NCI-H1048 (cell line): ENCODE measurements around the gene FANK1.
A peak's percentile ranks its signal among the peaks of the same experiment; 100 is the strongest.

ENCODE experiments used
- DNase-seq: peaks from one replicate; lab custom pipeline; 2025; lab: John Stamatoyannopoulos, UW

Gene FANK1, protein sequence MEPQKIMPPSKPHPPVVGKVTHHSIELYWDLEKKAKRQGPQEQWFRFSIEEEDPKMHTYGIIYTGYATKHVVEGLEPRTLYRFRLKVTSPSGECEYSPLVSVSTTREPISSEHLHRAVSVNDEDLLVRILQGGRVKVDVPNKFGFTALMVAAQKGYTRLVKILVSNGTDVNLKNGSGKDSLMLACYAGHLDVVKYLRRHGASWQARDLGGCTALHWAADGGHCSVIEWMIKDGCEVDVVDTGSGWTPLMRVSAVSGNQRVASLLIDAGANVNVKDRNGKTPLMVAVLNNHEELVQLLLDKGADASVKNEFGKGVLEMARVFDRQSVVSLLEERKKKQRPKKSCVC

DNA sequence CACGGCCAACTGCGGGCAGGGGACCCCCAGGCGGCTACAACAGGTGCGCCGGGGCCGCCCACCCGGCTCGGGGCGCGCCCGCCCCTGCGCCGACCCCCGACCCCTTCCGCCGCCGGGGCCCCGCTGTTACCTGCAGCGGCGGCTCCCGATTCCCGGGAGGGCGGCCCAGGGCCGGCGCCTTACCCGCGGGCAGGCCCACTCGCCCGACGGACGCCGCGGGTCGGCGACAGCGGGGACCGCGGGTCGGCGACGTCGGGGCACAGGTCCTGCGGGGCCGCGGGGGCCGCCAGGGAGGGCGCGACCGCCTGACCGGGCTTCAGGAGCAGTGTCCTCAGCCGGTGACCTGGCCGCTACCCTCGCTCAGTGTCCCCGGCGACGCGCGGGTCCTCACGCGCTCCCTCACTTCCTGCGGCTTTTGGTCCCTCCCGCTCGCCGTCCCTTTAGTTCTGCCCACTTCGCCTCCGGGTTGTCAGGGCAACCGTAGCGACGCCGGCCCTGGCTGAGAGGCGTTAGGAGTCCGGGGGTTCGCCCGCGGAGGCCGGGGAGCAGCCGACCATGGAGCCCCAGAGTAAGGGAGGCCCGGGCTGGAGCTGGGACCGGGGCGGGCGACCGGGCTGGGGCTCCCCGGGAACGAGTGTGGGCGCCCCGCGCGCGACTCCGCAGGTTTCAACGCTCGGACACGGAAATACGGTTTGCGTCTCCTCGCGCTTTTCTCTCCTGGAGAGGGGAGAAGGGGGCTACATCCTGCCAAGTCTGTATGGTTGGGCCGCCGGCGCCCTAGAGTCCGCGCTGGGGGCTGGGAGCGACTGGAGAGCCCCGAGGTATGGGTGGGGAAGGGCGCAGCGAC, at the start of gene FANK1:
Gene FANK1 (plus strand): TSS at position 477 of the 847 bp plus-strand sequence. CDS start 79 bp downstream, at position 556.
- DNase-seq, result peak; percentile 31

DNA sequence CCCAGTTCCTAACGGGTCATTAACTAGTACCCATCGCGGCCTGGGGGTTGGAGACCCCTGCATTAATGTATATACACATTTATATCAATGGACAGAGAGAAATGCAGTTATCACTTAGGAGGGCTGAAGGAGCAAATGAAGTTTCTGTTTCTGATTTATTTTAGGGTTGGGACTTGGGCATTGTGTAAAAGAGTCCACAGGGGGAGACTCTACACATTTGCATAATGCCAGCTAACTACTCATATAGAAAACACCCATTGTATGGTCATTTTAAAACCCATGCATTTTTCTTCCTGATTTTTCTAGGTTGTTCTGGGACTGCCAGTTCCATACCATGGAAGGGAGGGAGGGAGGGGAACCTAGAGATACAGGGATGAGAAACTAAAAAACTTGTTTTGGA, 49.5 kb upstream of the FANK1 start:
- no peak for DNase-seq

DNA sequence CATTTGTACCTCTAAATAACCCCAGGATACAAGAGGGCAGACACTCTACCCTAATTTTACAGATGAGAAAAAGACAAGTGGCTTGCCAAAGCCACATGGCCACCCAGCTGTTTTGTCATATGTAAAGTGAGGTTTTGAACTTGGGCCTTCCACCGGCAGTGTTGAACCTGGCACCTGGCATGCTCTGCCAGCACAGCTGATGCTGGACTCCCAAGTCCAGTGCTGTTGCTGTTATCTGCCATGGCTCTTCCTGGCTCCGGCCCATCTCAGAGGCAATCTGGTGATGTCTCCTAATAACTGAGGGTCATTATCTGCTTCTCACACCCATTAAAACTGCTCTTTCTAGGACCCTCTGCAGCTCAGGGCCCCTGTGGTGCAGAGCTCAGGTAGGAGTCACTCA, 48.0 kb upstream of the FANK1 start:
- DNase-seq, result no peak

DNA sequence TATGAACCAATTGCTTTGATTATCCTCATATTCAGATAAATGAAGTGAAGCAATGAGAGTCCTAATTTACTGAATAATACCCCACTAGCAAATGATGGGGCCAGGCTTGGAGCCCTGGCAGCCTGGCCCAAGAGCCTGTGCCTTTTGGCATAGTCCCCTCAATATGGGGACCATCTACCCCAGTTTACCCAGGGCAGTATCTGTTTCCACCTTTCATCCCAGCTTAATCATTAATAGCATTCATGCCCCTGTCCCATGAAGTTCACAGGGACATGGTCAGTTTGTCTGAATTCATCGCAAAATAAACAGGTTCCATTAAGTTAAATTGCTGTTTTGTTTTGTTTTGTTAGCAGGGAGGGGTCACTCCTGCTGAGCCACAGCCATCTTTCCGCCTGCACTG, 47.5 kb upstream of the FANK1 start:
- no peak for DNase-seq

DNA sequence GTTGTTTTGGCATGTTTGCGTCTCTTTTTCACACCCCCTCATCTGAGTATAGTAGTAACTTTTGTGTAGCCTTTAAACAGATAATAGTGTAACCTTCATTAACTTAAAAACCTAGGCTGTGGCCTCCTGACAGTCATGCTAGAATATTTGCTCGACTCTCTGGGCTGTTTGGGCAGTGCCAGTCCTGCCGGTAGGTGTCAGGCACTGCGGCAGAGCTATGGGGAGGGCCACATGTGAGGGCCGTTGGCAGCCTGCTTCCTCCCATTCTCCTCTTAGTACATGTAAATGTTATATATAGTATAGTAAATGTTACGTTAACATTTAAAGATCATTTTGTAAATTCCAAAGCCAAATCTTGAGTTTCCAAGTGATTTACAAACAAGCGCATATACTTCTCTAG, 46.9 kb upstream of the FANK1 start:
- no peak for DNase-seq

DNA sequence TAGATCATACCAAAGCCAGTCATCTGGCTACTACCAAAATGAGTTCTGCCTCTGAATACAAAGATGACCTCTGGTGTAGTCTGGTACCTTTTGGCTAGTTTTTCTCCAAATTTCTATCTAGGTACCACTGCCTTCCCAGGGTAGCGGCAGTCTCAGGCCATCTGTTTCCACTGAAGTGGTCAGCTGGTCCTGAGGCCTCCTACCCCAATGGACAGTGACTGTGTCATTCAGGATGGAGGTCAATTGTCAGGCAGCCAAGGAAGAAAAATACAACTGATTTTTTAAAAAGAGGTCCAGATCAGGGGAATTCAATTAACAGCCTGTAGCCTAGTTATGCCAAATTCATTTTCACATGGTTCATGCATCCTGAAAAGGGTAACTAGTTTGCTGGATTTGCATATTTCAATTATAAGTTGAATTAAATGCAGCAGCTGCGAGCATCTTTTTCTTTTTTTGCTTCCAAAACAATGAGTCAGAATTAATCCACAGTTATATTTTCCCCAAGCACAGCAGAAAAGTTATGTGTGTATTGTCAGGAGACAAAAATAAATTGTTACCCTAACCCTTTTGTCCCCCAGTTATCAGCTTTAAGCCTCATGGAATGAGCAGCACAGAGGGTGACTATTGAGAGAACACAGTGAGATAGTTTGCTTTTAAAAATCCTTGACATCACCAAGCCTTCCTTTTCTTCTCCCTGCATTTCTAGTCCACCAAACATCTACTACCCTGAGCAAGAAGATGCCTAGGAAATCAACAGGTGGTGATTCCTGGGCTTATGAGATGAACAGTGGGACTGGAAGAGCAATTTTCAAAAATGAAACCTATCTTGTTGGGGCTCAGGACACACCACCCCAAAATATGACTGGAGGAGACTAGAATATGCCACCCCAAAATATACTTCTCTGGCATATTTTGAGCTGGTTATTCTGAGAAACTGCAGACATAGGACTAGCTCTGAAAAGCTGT, 45.3 kb upstream of the FANK1 start:
- no peak for DNase-seq

DNA sequence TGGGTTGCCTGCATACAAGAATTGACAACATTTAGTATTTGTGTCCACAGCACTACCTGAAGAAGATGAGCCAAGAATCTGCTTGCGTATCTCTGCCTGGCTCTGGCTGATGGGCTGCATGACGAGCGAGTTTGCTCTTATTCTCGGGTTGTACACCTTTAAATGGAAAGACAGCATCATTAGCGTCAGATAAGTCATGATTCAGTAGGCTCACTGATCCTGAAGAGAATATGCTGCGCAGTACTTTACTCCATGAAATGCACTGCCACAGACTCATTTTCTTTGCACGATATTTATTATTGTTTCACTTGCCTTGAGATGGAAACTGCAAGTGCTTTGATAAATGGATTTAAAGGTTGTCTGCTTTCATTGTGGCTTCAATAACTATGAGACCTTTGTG, 43.9 kb upstream of the FANK1 start:
- DNase-seq, result no peak

DNA sequence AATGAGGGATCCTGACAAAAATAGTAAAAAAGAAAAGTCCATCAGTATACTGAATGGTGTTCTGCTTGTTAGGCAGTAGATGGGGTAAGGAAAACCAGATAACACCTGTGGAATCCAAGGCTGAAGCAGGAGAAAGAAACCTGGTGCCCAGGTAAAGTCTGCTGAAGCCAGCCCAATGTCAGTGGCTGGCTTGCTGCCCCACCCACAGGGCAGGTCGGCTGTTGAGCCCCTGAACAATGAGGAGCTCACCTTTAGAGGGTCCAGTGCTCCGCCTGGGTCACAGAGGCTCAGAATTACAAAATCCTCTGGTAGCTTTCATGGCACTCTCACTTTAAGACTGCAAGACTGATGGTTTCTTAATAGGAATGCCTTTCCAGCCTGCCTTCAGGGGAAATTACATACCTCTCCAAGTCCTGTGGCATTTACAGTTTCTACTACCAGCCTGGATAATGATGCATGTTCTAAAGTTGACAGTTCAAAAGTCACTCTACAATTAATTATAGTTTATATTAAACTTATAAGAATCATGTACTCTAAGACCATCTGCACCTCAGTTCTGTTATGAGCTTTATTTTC, 39.1 kb upstream of the FANK1 start:
- no peak for DNase-seq

DNA sequence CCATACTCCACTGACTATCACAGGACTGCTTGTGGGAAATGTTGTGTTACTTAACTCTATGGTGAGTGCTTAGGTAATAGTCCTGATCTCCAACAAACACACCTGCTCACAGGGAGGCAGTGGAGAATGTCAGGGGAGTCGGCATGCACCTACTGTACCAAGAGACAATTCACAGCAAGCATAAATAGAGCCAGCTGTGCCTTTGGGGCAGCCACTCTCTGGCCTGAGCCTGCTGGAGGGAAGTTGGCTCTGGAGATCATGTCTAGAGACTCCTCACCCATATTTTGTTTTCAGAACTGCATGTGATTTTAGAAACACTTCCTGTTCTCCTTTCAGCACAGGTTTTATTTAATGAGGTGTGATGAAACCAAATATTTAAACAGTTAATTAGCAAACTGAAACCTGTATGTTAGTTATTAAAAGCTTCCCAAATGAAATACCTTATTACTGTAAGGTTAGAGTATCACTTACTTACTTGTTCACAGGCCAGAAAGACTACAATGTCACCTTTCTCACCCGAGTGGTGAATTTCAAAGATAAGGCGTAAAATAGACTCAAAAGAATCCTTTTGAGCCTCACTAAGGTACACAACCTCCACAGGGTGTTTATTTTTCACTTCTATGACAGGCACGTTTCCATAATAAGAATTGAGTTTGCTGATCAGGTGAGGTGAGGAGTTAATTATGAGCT, 37.1 kb upstream of the FANK1 start:
- no peak for DNase-seq

DNA sequence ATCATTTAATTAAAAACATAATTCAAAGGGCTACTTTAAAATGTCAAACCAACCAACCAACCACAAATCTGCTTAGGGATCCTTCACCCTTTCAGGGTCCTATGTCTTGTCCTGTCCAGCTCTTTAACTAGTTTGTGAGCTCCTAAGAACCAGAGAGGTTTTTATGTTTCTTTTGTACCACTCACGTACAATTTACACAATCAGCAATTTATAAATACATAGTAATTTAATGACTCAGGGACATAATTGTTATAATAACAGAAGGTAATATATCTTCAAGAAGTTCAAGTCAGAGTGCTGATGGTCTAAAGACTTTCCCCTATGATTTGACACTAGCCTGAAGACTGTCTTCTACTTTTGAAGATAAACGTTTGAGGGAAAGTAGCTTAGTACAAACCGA, 31.2 kb upstream of the FANK1 start:
- DNase-seq, result no peak

DNA sequence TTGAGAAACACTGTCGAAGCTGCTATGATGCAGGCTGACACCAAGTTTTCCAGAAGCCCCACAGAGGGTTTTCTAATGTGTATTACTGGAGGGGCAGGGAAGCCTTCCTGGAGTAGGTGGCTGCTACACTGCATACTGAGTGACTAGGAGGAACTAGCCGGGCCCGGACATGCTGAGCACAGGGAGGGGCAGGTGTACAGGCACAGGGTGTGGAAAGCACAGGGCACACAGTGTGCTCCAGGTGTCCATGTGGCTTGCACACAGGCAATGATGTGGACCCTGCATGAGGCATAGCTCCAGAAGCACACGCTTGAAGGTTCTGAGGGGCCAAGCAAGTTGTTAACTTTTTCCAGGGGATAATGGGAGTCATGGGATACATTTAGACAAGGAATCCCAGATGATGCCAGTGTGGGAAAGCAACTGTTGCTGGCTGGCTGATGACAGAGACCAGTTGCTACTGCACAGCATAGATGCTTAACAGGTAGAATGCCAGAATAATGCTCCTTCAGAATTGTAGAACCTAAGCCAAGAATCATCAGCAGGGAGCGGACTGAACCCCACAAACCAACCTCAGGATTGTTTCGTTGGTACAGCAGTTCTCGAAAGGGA, 29.8 kb upstream of the FANK1 start:
- DNase-seq, result no peak

DNA sequence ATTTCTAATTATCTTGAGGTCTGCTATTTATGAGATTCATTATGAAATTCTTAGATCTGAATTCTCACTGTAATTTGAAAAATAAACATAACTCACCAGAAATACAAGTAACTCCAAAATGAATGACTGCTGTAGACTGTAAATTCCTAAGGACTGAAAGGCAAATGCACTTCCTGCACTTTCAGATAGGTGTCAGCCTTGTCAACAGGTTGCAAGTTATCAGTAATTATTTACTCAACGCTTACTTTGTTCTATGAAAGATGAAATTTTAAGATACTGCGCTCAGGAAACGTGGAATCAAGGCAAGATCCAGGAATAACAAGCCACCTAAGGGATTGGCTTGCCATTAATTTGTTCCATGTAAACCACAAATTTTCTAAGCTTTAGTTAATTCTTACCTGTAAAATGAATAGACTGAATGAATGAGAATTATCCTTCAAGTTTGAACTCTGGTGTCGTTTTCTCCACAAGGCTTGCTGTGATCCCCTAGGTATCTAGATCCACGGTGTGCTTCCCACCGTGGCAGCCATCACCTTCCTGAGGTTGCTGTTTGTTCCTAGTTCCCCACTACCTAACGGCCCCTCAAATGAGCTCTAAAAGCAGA, 27.9 kb upstream of the FANK1 start:
- DNase-seq, result peak; percentile 13

DNA sequence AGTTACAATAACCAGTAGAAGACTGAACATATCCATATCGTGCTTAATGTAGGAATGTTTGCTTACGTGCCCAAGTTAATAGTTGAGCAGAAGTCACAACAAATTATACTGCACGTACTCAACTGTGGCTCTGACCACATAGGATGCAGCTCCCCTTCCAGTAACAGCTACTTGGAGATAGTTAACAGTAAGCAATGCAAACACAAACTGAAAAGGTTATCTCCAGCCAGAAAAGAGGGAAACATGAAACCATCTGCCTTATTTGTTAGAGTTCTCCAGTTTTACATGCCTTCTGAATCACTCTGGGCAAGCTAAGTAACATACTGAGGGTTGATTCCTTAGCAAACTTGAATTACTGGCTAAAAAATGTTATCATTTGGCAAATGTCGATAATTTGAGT, 25.0 kb upstream of the FANK1 start:
- no peak for DNase-seq

DNA sequence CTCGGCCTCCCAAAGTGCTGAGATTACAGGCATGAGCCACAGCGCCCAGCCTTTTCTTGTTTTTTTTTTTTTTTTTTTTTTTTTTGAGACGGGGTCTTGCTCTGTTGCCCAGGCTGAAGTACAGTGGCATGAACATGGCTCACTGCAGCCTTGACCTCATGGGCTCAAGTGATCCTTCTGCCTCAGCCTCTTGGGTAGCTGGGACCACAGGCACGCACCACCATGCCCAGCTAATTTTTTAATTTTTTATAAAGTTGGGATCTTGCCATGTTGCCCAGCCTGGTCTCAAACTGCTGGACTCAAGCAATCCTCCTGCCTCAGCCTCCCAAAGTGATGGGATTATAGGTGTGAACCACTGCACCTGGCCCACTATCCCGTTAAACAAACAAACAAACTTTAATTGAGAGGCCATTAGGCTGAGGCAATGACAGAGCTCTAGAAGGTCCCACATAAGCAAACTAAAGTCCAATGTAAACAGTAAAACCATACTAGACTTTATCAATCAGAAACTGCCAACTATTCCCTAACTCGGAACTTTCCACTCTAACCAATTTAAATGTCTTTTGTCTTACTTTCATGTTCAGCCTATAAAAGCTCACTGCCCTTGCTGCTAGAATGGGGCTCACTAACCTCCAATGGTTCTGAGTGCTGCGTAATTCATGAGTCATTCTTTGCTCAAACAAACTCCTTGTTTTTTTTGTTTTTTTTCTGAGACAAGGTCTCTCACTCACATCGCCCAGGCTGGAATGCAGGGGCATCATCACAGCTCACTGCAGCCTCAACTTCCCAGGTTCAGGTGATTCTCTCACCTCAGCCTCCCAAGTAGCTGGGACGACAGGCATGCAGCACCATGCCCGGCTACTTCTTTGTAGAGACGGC, 17.2 kb upstream of the FANK1 start:
- DNase-seq, result no peak

DNA sequence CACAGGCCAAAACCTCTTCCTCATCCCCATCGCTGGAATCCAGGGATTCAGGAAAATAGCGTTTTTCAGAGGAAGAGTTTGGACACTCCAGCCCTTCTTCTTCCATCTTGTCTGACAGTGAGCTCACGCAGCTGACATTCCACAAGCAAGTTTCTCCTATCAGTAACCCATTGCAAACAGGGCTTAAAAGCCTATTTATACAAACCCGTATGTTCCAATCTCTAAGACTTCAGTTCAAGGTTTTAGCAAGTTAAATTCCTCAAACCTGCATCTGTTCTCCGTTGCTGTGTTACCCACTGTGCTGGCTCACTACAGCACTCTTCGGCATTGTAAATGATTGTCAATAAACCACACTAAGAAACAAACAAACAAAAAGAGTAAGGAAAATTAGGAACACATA, 15.6 kb upstream of the FANK1 start:
- DNase-seq, result no peak

DNA sequence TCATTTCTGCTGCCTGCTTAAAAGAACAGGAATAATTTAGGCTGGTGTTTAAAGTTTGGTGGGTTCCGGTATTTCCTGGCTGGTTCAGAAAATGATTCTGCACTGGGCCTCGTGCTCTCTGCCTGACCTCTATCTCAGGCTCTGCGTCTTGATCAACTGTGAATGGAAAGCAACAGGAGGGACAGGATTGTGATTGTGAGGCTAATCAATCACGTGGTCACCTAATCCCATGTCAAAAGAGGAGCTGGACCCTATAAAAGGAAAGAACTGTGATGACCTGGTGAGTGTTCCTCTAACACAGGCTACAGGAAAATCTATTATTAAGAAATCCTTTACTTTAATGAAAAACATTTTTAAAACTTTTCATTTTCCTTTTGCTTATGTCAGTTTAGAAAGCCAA, 15.2 kb upstream of the FANK1 start, which contains the start of gene DHX32:
Gene DHX32 (minus strand): TSS at position 101 of the 400 bp plus-strand sequence. CDS start 468 bp downstream, outside the sequence.
- no peak for DNase-seq

DNA sequence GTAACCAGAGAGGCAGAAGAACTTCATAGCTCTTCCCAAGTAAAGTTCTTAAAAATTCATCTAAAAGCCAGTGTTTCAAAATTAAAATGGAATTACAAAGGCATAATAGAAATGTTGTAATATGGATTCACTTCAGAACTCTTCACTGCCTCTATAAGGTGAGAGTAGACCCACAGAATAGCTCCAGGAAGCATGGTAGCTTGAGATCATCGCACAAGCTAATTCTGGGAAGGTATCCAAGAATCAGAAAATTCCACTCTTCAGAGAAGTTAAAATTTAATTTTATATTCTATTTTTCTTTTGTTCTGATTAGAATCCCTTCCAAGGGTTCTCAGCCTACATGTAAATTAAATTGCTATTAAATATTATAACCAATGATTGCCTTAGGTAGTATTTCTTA, 13.8 kb upstream of the FANK1 start:
- DNase-seq, result no peak

DNA sequence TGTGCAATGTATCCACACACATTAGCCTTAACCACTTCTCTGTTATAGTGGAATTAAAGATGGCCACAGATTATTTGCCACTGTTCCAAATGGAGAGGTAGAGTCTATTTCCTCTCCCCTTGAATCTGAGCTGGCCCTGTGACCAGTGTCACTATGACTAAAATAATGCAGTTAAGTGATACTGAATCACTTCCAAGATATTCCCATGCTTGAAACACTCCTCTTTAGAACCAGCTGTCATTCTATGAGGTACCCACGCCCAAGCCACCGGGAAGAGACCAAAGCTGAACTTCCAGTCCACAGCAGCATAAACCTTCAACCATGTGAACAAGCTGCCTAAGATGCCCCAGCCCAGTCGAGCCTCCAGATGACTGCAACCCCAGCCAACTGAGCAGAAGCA, 13.2 kb upstream of the FANK1 start:
- no peak for DNase-seq

DNA sequence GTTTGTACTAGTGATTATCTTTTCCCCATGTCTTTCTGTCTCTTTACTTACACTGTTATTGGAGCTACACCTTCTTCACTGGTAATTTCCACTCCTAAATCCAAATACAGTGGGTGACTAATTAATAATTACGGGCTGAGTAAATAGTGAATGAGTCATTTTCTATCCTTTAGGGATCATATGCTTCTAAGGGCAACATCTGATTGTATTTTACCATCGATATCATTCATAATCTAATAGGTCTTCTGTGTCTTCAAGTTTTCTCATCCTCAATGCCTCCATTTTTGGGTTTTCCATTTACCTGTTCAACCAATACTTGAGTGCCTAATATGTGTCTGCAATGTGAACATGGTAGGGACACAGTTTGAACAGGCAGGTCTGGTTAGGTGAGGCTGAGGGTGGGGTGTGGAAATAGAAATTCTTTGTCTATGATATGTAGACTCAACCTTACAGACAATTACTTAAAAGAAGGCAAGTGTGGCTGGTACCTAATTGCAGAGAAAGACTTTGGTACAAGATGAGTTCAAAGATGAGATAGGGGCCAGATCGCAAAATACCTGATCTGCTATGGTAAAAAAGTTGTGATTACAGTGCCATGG, 9.4 kb upstream of the FANK1 start:
- DNase-seq, result no peak
